Activated naive CD4-positive, alpha-beta T cell treated with anti-CD3 and anti-CD28 coated beads, Interleukin-2, amount 50 U/mL, for 16 hours (primary cell): ENCODE data around the gene RNF138.
"Not testable (repeated sequence)": the region's sequence is repeated elsewhere in the genome, so short reads cannot be mapped to it uniquely, and the experiment has no call there.

Experiments
- DNase-seq: peaks from one replicate; pipeline ENCODE4 v3.0.0-alpha.2; 2020

RNF138 gene

GRCh38 chr18:32091724-32092421 is at the start of gene RNF138:
Gene RNF138 (plus strand): TSS chr18:32091874. CDS start chr18:32092777, 903 bp downstream.
- DNase-seq: peak; percentile 88

GRCh38 chr18:32042337-32042736 is 49.3 kb upstream of the RNF138 start:
- no peak for DNase-seq

GRCh38 chr18:32048507-32049091 is 43.1 kb upstream of the RNF138 start:
- no peak for DNase-seq

- peak; percentile 12 for DNase-seq
Measured at GRCh38 chr18:32049393-32050171, 42.1 kb upstream of the RNF138 start.

- no peak for DNase-seq
Measured at GRCh38 chr18:32056613-32057358, 34.9 kb upstream of the RNF138 start.

- no peak for DNase-seq
Measured at GRCh38 chr18:32057624-32058165, 34.0 kb upstream of the RNF138 start.

GRCh38 chr18:32060026-32060425 is 31.6 kb upstream of the RNF138 start:
- no peak for DNase-seq

GRCh38 chr18:32067375-32068167 is 24.1 kb upstream of the RNF138 start:
- no peak for DNase-seq

GRCh38 chr18:32072321-32072720 is 19.4 kb upstream of the RNF138 start:
- no peak for DNase-seq

- DNase-seq: no peak
Measured at GRCh38 chr18:32074206-32074605, 17.5 kb upstream of the RNF138 start.

- no peak for DNase-seq
Measured at GRCh38 chr18:32078845-32079244, 12.8 kb upstream of the RNF138 start.

- no peak for DNase-seq
Measured at GRCh38 chr18:32081881-32082280, 9.8 kb upstream of the RNF138 start.

GRCh38 chr18:32083781-32084180 is 7.9 kb upstream of the RNF138 start:
- DNase-seq: no peak

- no peak for DNase-seq
Measured at GRCh38 chr18:32086881-32087280, 4.8 kb upstream of the RNF138 start.

GRCh38 chr18:32090831-32091230 is 843 bp upstream of the RNF138 start:
- DNase-seq: not testable (repeated sequence)

GRCh38 chr18:32091325-32091723 is 350 bp upstream of the RNF138 start:
- DNase-seq: no peak

- DNase-seq: peak; percentile 100
Measured at GRCh38 chr18:32092422-32093101, 888 bp downstream of the RNF138 start.

- peak; percentile 27 for DNase-seq
Measured at GRCh38 chr18:32093102-32093511, 1.4 kb downstream of the RNF138 start.

- DNase-seq: no peak
Measured at GRCh38 chr18:32093523-32093922, 1.8 kb downstream of the RNF138 start.

- DNase-seq: no peak
Measured at GRCh38 chr18:32095192-32095899, 3.7 kb downstream of the RNF138 start.

- no peak for DNase-seq
Measured at GRCh38 chr18:32095900-32096229, 4.2 kb downstream of the RNF138 start.
